Esophagus (tissue), 2 donors: ENCODE results near the gene LIN28B. TPM values are rescaled to one million over a fixed set of nuclear protein-coding genes. Genes with fewer than 3 reads are reported as not detected.
"Not testable (repeated sequence)": the region's sequence is repeated elsewhere in the genome, so short reads cannot be mapped to it uniquely, and the experiment has no call there.

Source experiments
- H3K27ac ChIP-seq, 2 donors: one replicate each; pipeline ENCODE4 v1.5.1; 2013; ENCODE audit warnings: low read depth in 2 of 2, mild to moderate bottlenecking in 2 of 2, inconsistent platforms in 1 of 2, low read length in 1 of 2, moderate library complexity in 1 of 2
- H3K27me3 ChIP-seq, 2 donors: one replicate each; pipeline ENCODE4 v1.6.1; 2013; ENCODE audit warnings: low read length in 2 of 2, control low read depth in 1 of 2, mild to moderate bottlenecking in 1 of 2; ENCODE audit not compliant: insufficient read depth in 2 of 2, control insufficient read depth in 1 of 2
- H3K36me3 ChIP-seq, 2 donors: one replicate each; pipeline ENCODE4 v1.6.1; 2013; ENCODE audit warnings: low read length in 1 of 2; ENCODE audit not compliant: control insufficient read depth in 2 of 2, insufficient read depth in 2 of 2
- H3K4me1 ChIP-seq, 2 donors: one replicate each; pipeline ENCODE4 v1.6.1; 2013; ENCODE audit warnings: low read length in 1 of 2; ENCODE audit not compliant: control insufficient read depth in 2 of 2, insufficient read depth in 2 of 2
- H3K4me3 ChIP-seq, 2 donors: one replicate each; pipeline ENCODE4 v1.5.1; 2013; ENCODE audit warnings: low read length in 2 of 2, mild to moderate bottlenecking in 2 of 2, low read depth in 1 of 2, moderate library complexity in 1 of 2
- H3K9me3 ChIP-seq, 2 donors: one replicate each; pipeline ENCODE4 v1.6.1; 2013; ENCODE audit warnings: mild to moderate bottlenecking in 2 of 2, low read depth in 1 of 2, low read length in 1 of 2, moderate library complexity in 1 of 2; ENCODE audit not compliant: control insufficient read depth in 2 of 2, insufficient read depth in 1 of 2
- WGBS, 2 donors: extraction: QIAGEN DNeasy Blood & Tissue Kit; methylation state at CpG; one replicate each; pipeline ENCODE4 v1.1.7; 2013; 5-methylcytosine and 5-hydroxymethylcytosine counted together
- polyA plus RNA-seq, 2 donors: library from polyadenylated mRNA; stranded (reverse); fragments of 200-250 nt; gene quantifications; one replicate each; pipeline ENCODE4 v1.2.3, GENCODE V29; 2013
- donor health status: healthy with polysubstance abuse.
- donor health status: Bipolar disorder and iron deficiency.

The LIN28B gene
- polyA plus RNA-seq, 2 donors = not detected

GRCh38 chr6:104983776-104984175 is 26.9 kb downstream of the LIN28B start:
- WGBS, 2 donors = 78 to 81% methylated on average over 4 of the region's 4 CpGs
- H3K36me3 ChIP-seq = no peaks in the 10 kb centered on the region
- H3K4me3 ChIP-seq = no peak overlapping the region
- H3K4me1 ChIP-seq = no peaks in the 10 kb centered on the region
- no peaks in the 10 kb centered on the region for H3K9me3 ChIP-seq
- no peak overlapping the region for H3K27ac ChIP-seq
- no peaks in the 10 kb centered on the region for H3K27me3 ChIP-seq

- Histone ChIP-seq H3K36me3 (no peaks in the 10 kb centered on the region), H3K27ac (no peak overlapping the region), H3K27me3 (no peaks in the 10 kb centered on the region), H3K9me3 (no peaks in the 10 kb centered on the region), H3K4me1 (no peaks in the 10 kb centered on the region), H3K4me3 (no peak overlapping the region)
- 50 to 53% methylated on average over 1 of the region's 1 CpG for WGBS, 2 donors
Observed at GRCh38 chr6:104984831-104985230, 27.9 kb downstream of the LIN28B start.

GRCh38 chr6:104985875-104986274 is 29.0 kb downstream of the LIN28B start:
- H3K27ac ChIP-seq, H3K4me1 ChIP-seq, H3K9me3 ChIP-seq, H3K4me3 ChIP-seq, H3K27me3 ChIP-seq, H3K36me3 ChIP-seq: not testable (repeated sequence)
- 65 to 74% methylated on average over 4 of the region's 4 CpGs for WGBS, 2 donors

- no peaks in the 10 kb centered on the region for H3K4me1 ChIP-seq
- no peaks in the 10 kb centered on the region for H3K9me3 ChIP-seq
- no peaks in the 10 kb centered on the region for H3K27me3 ChIP-seq
- 76 to 77% methylated on average over 3 of the region's 3 CpGs for WGBS, 2 donors
- H3K27ac ChIP-seq = no peak overlapping the region
- no peak overlapping the region for H3K4me3 ChIP-seq
- no peaks in the 10 kb centered on the region for H3K36me3 ChIP-seq
Observed at GRCh38 chr6:104986625-104987024, 29.7 kb downstream of the LIN28B start.

- no peak overlapping the region for H3K27ac ChIP-seq
- H3K36me3 ChIP-seq = no peaks in the 10 kb centered on the region
- no peaks in the 10 kb centered on the region for H3K27me3 ChIP-seq
- H3K9me3 ChIP-seq = no peaks in the 10 kb centered on the region
- 91% methylated on average over 3 of the region's 3 CpGs for WGBS, 2 donors
- no peak overlapping the region for H3K4me3 ChIP-seq
- H3K4me1 ChIP-seq = no peaks in the 10 kb centered on the region
Observed at GRCh38 chr6:104987218-104987617, 30.3 kb downstream of the LIN28B start.

GRCh38 chr6:104990085-104990484 is 33.2 kb downstream of the LIN28B start:
- H3K4me3 ChIP-seq = no peak overlapping the region
- H3K9me3 ChIP-seq = no peaks in the 10 kb centered on the region
- no peak overlapping the region for H3K27ac ChIP-seq
- no peaks in the 10 kb centered on the region for H3K36me3 ChIP-seq
- no peaks in the 10 kb centered on the region for H3K4me1 ChIP-seq
- H3K27me3 ChIP-seq = no peaks in the 10 kb centered on the region
- WGBS, 2 donors = 75 to 79% methylated on average over 1 of the region's 1 CpG

GRCh38 chr6:104991062-104991461 is 34.2 kb downstream of the LIN28B start:
- H3K27me3 ChIP-seq, H3K4me1 ChIP-seq, H3K27ac ChIP-seq, H3K36me3 ChIP-seq, H3K4me3 ChIP-seq, H3K9me3 ChIP-seq: not testable (repeated sequence)
- WGBS, 2 donors = 95 to 96% methylated on average over 26 to 37 of the region's 37 CpGs

GRCh38 chr6:104993576-104993975 is 36.7 kb downstream of the LIN28B start:
- H3K9me3 ChIP-seq, H3K4me3 ChIP-seq, H3K27me3 ChIP-seq, H3K4me1 ChIP-seq, H3K27ac ChIP-seq, H3K36me3 ChIP-seq: not testable (repeated sequence)
- WGBS, 2 donors = 89 to 92% methylated on average over 7 of the region's 7 CpGs

- Histone ChIP-seq H3K27me3 (no peaks in the 10 kb centered on the region), H3K9me3 (no peaks in the 10 kb centered on the region), H3K4me1 (no peaks in the 10 kb centered on the region), H3K36me3 (no peaks in the 10 kb centered on the region), H3K4me3 (no peak overlapping the region), H3K27ac (no peak overlapping the region)
- 77% methylated on average over 2 of the region's 2 CpGs for WGBS, 2 donors
Observed at GRCh38 chr6:104995989-104996617, 39.2 kb downstream of the LIN28B start.

- Histone ChIP-seq H3K36me3 (no peaks in the 10 kb centered on the region), H3K9me3 (no peaks in the 10 kb centered on the region), H3K4me3 (no peak overlapping the region), H3K27me3 (no peaks in the 10 kb centered on the region), H3K27ac (no peak overlapping the region), H3K4me1 (no peaks in the 10 kb centered on the region)
- 36 to 42% methylated on average over 1 of the region's 1 CpG for WGBS, 2 donors
Observed at GRCh38 chr6:105001063-105001462, 44.2 kb downstream of the LIN28B start.
